Mesendoderm (in vitro differentiated cells): ENCODE data around the gene FGGY.
A peak's percentile ranks its signal among the peaks of the same experiment; 100 is the strongest.

Source experiments
- DNase-seq: peaks from one replicate; pipeline ENCODE4 v3.0.0; 2013
- H2AK5ac ChIP-seq: 2 replicates; pipeline ENCODE4 v1.6.1; 2013; ENCODE audit warnings: low read length, inconsistent platforms
- H2BK120ac ChIP-seq: 2 replicates; pipeline ENCODE4 v1.6.1; 2013; ENCODE audit warnings: low read depth, mild to moderate bottlenecking, low read length, moderate library complexity, mixed read lengths
- H2BK15ac ChIP-seq: replicated peaks from 2 replicates; pipeline ENCODE4 v1.6.1; 2013; ENCODE audit warnings: low read depth, mild to moderate bottlenecking, moderate library complexity
- H2BK5ac ChIP-seq: 2 replicates; pipeline ENCODE4 v1.6.1; 2013; ENCODE audit warnings: low read length, inconsistent platforms
- H3K18ac ChIP-seq: 2 replicates; pipeline ENCODE4 v1.6.1; 2013; ENCODE audit warnings: mild to moderate bottlenecking, low read length, mixed read lengths
- H3K23ac ChIP-seq: one replicate; pipeline ENCODE4 v1.6.1; 2013; ENCODE audit warnings: low read length
- H3K27ac ChIP-seq: 2 replicates; pipeline ENCODE4 v1.5.1; 2013; ENCODE audit warnings: low read depth, mild to moderate bottlenecking, inconsistent platforms, low read length, moderate library complexity
- H3K27me3 ChIP-seq: 2 replicates; pipeline ENCODE4 v1.6.1; 2013; ENCODE audit warnings: low read length, control low read depth, mild to moderate bottlenecking, inconsistent platforms; ENCODE audit not compliant: insufficient read depth, poor library complexity
- H3K36me3 ChIP-seq: 2 replicates; pipeline ENCODE4 v1.6.1; 2013; ENCODE audit warnings: low read length, inconsistent platforms; ENCODE audit not compliant: control insufficient read depth, insufficient read depth
- H3K4ac ChIP-seq: one replicate; pipeline ENCODE4 v1.6.1; 2013; ENCODE audit warnings: low read depth, mild to moderate bottlenecking, low read length, moderate library complexity
- H3K4me1 ChIP-seq: 2 replicates; pipeline ENCODE4 v1.6.1; 2013; ENCODE audit warnings: low read depth, low read length, inconsistent platforms; ENCODE audit not compliant: control insufficient read depth
- H3K4me2 ChIP-seq: 2 replicates; pipeline ENCODE4 v1.6.1; 2013; ENCODE audit warnings: low read length
- H3K4me3 ChIP-seq: 2 replicates; pipeline ENCODE4 v1.5.1; 2013; ENCODE audit warnings: mild to moderate bottlenecking, low read length
- H3K56ac ChIP-seq: one replicate; pipeline ENCODE4 v1.6.1; 2013; ENCODE audit warnings: low read length
- H3K79me1 ChIP-seq: 2 replicates; pipeline ENCODE4 v1.6.1; 2013; ENCODE audit warnings: low read length, inconsistent platforms
- H3K79me2 ChIP-seq: 2 replicates; pipeline ENCODE4 v1.6.1; 2013; ENCODE audit warnings: mild to moderate bottlenecking, low read length; ENCODE audit not compliant: control insufficient read depth, insufficient read depth
- H3K9ac ChIP-seq: 2 replicates; pipeline ENCODE4 v1.6.1; 2013; ENCODE audit warnings: low read length, inconsistent platforms
- H4K5ac ChIP-seq: one replicate; pipeline ENCODE4 v1.6.1; 2013; ENCODE audit warnings: low read length
- H4K8ac ChIP-seq: one replicate; pipeline ENCODE4 v1.6.1; 2013; ENCODE audit warnings: low read depth, mild to moderate bottlenecking, control low read depth, low read length, moderate library complexity
- WGBS: extraction: QIAGEN DNeasy Blood & Tissue Kit; methylation state at CpG from one replicate; pipeline ENCODE4 v1.1.7; 2013; ENCODE audit warnings: low lambda C conversion rate, missing lambda C conversion rate; ENCODE audit not compliant: insufficient coverage; ENCODE audit errors: extremely low coverage; 5-methylcytosine and 5-hydroxymethylcytosine counted together

The FGGY gene

GRCh38 chr1:59761443-59761842 lies 464.5 kb downstream of the FGGY start:
- Histone ChIP-seq H3K4ac (no peak overlapping the region), H3K56ac (no peak overlapping the region), H4K8ac (no peak overlapping the region), H3K9ac (no peak overlapping the region), H3K27ac (no peak overlapping the region), H3K18ac (no peak overlapping the region), H3K79me1 (no peaks in the 10 kb centered on the region), H2BK15ac (no peak overlapping the region), H3K4me2 (no peak overlapping the region), H3K79me2 (no peaks in the 10 kb centered on the region), H2BK120ac (no peak overlapping the region), H2AK5ac (no peak overlapping the region), H3K27me3 (no peaks in the 10 kb centered on the region), H3K4me3 (no peak overlapping the region), H3K36me3 (no peaks in the 10 kb centered on the region), H3K4me1 (no peaks in the 10 kb centered on the region), H2BK5ac (no peak overlapping the region), H4K5ac (no peak overlapping the region), H3K23ac (no peak overlapping the region)
- no CpG with 5 or more reads among the region's 3 CpGs for WGBS
- no peak for DNase-seq

DNA sequence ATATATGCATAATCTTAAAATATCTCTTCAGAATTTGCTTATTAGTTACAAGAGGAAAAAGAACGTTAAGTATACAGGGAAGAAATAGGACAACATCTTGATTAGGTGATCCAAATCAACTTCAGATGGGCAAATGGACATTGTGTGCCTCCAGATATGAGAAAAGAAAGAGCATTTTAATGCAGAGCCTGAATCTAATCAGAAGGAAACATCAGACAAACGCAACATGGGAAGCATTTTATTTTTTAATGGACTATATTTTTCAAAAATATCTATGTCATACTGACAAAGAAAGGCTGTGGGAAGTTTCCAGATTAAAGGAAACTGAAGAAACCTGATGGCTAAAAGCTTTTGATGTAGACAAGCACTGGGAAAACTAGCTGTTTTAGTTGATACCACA lies 466.5 kb downstream of the FGGY start:
- Histone ChIP-seq H2BK120ac (no peak overlapping the region), H4K5ac (no peak overlapping the region), H3K18ac (no peak overlapping the region), H4K8ac (no peak overlapping the region), H2BK15ac (no peak overlapping the region), H3K79me2 (no peaks in the 10 kb centered on the region), H3K9ac (no peak overlapping the region), H3K4me3 (no peak overlapping the region), H3K4me2 (no peak overlapping the region), H3K79me1 (no peaks in the 10 kb centered on the region), H3K56ac (no peak overlapping the region), H3K4me1 (peaks cover 2% of the 10 kb centered on the region), H2BK5ac (no peak overlapping the region), H3K36me3 (no peaks in the 10 kb centered on the region), H3K4ac (no peak overlapping the region), H3K27me3 (no peaks in the 10 kb centered on the region), H3K23ac (no peak overlapping the region), H2AK5ac (no peak overlapping the region), H3K27ac (no peak overlapping the region)
- DNase-seq, result no peak
- no CpG with 5 or more reads among the region's 2 CpGs for WGBS

- H3K79me1 ChIP-seq, result no peaks in the 10 kb centered on the region
- no peaks in the 10 kb centered on the region for H3K27me3 ChIP-seq
- no peak overlapping the region for H2AK5ac ChIP-seq
- H3K4ac ChIP-seq, result no peak overlapping the region
- no peak overlapping the region for H3K9ac ChIP-seq
- H3K4me1 ChIP-seq, result peaks cover 4% of the 10 kb centered on the region
- H3K4me3 ChIP-seq, result no peak overlapping the region
- no peak overlapping the region for H2BK15ac ChIP-seq
- H4K8ac ChIP-seq, result no peak overlapping the region
- no peak overlapping the region for H3K23ac ChIP-seq
- no peak overlapping the region for H2BK5ac ChIP-seq
- no peak overlapping the region for H2BK120ac ChIP-seq
- no peak overlapping the region for H4K5ac ChIP-seq
- no peak overlapping the region for H3K27ac ChIP-seq
- no peaks in the 10 kb centered on the region for H3K79me2 ChIP-seq
- no peak overlapping the region for H3K18ac ChIP-seq
- H3K56ac ChIP-seq, result no peak overlapping the region
- no CpG with 5 or more reads among the region's 5 CpGs for WGBS
- no peak for DNase-seq
- no peak overlapping the region for H3K4me2 ChIP-seq
- no peaks in the 10 kb centered on the region for H3K36me3 ChIP-seq
Observed at GRCh38 chr1:59765011-59765730, 468.3 kb downstream of the FGGY start.

DNA sequence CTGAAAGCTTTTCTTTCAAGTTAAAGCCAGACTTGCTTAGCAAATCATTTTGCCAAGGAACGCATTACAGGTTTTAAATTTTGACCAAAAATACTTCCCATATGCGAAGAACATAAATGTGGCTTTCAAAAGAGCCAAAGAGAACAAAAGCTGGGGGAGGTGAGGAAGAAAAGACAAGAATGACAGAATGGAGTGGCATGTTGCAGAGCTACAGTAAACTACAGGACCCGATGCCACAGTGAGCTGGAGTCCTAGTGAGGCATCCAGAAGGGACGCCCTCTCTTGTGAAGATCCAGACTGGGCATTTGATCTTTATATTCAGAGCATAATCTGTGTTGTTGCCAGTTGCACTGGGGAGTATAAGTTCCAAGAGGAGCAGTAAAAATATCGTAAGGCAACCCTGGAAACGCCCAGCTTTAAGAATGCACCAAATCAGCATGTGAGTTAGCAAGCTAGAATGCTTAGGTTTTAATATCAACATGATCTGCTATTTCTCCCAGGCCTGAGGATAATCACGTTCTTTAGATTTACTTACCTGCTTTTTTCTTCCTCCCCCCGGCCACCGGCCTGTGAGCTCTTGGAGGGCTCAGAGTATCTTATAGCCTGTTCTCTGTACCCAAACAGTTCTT lies 469.4 kb downstream of the FGGY start:
- H3K4me1 ChIP-seq, result peaks cover 4% of the 10 kb centered on the region
- H3K36me3 ChIP-seq, result no peaks in the 10 kb centered on the region
- no peak overlapping the region for H3K4ac ChIP-seq
- H4K8ac ChIP-seq, result no peak overlapping the region
- H2BK120ac ChIP-seq, result no peak overlapping the region
- H3K56ac ChIP-seq, result no peak overlapping the region
- no peak overlapping the region for H3K18ac ChIP-seq
- H3K79me1 ChIP-seq, result no peaks in the 10 kb centered on the region
- no CpG with 5 or more reads among the region's 9 CpGs for whole genome bisulfite sequencing
- H3K27me3 ChIP-seq, result no peaks in the 10 kb centered on the region
- H2BK15ac ChIP-seq, result no peak overlapping the region
- H3K27ac ChIP-seq, result no peak overlapping the region
- DNase-seq, result no peak
- no peak overlapping the region for H3K4me2 ChIP-seq
- no peak overlapping the region for H4K5ac ChIP-seq
- H3K9ac ChIP-seq, result no peak overlapping the region
- no peak overlapping the region for H3K23ac ChIP-seq
- H2BK5ac ChIP-seq, result no peak overlapping the region
- no peak overlapping the region for H2AK5ac ChIP-seq
- H3K4me3 ChIP-seq, result no peak overlapping the region
- no peaks in the 10 kb centered on the region for H3K79me2 ChIP-seq

DNA sequence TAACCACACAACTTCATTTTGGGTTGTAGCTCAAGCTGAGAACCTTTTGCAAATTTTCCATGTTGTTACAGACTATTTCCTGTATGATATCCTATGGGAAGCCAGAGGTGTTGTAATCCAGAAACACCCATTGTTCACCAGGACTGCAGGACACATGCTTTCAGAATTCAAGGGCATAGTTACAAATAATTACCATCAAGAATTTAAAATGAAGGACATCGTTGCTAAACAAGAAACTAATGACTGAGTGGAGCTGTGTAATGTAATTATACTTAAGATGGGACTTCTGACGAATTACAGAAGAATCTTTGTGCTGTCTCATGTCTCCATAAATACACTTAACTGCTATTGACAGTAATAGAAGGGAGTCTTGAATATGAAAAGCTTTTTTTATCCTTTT lies 470.2 kb downstream of the FGGY start:
- DNase-seq, result peak; percentile 20
- Histone ChIP-seq H3K4ac (no peak overlapping the region), H3K27ac (no peak overlapping the region), H4K5ac (no peak overlapping the region), H2BK15ac (no peak overlapping the region), H3K23ac (no peak overlapping the region), H2AK5ac (no peak overlapping the region), H3K79me1 (no peaks in the 10 kb centered on the region), H3K4me1 (peaks cover 4% of the 10 kb centered on the region), H2BK5ac (no peak overlapping the region), H3K56ac (no peak overlapping the region), H3K79me2 (no peaks in the 10 kb centered on the region), H3K18ac (no peak overlapping the region), H3K36me3 (no peaks in the 10 kb centered on the region), H2BK120ac (no peak overlapping the region), H3K4me3 (no peak overlapping the region), H3K9ac (no peak overlapping the region), H3K27me3 (no peaks in the 10 kb centered on the region), H4K8ac (no peak overlapping the region), H3K4me2 (no peak overlapping the region)
- no CpG with 5 or more reads among the region's 2 CpGs for WGBS
